GM12878 (cell line): ENCODE data around the gene CDH9. TPM values are rescaled to one million over a fixed set of nuclear protein-coding genes. Genes with fewer than 3 reads are reported as not detected.

Source experiments
- ATAC-seq: fragments of 200-7000 bp; cut with Tn5 transposase; 3 replicates; pipeline ENCODE4 v1.9.1; 2020; ENCODE audit warnings: mild to moderate bottlenecking, moderate library complexity
- BruUV-seq: library from RNA; stranded (reverse); fragments of 400-500 nt; replicated peaks from 2 replicates; lab custom pipeline; 2021; lab: Mats Ljungman, UMichigan
- CTCF ChIA-PET: fragments of 300-600 bp; sonication (Branson Sonifier 250); formaldehyde crosslinking; extraction: SDS; loops from one replicate; lab custom pipeline; 2021; ENCODE audit warnings: inconsistent platforms; lab: Yijun Ruan, JAX
- POLR2A ChIA-PET: fragments of 350-600 bp; formaldehyde crosslinking; extraction: SDS; loops from one replicate; lab custom pipeline; 2021; ENCODE audit warnings: inconsistent platforms; lab: Charles Lee
- RAD21 ChIA-PET: fragments of 300-600 bp; sonication (Branson Sonifier 250); formaldehyde crosslinking; loops from one replicate; lab custom pipeline; 2023; ENCODE audit warnings: antibody characterized with exemption; ENCODE audit not compliant: unreplicated experiment; lab: Charles Lee
- SMC1A ChIA-PET: fragments of 300-600 bp; sonication (Branson Sonifier 250); formaldehyde crosslinking; loops from one replicate; lab custom pipeline; 2023; ENCODE audit not compliant: unreplicated experiment, uncharacterized antibody; lab: Charles Lee
- DNase-seq: peaks from one replicate; pipeline ENCODE4 v3.0.0-alpha.2; 2011; ENCODE audit warnings: low read depth, low spot score
- FAIRE-seq: peaks from 3 replicates; lab custom pipeline; 2011; peaks lifted over from hg19 to GRCh38; lab: Jason Lieb, UNC
- H2AFZ ChIP-seq: 2 replicates; pipeline ENCODE4 v1.6.0; 2011; ENCODE audit warnings: low read depth, low read length, control low read depth; ENCODE audit not compliant: control insufficient read depth
- H3K27ac ChIP-seq: 2 replicates; pipeline ENCODE4 v1.5.1; 2011; ENCODE audit warnings: control low read depth; ENCODE audit not compliant: control insufficient read depth, insufficient read depth
- H3K27me3 ChIP-seq, 2 experiments: replicated peaks in 1 of 2; 2 replicates each; pipeline versions ENCODE4 v1.6.0 to v1.6.1; 2011; ENCODE audit warnings: low read length in 1 of 2; ENCODE audit not compliant: control insufficient read depth in 2 of 2, insufficient read depth in 2 of 2
- H3K36me3 ChIP-seq, 2 experiments: 2 replicates each; pipeline ENCODE4 v1.5.1; 2011; ENCODE audit warnings: low read length in 1 of 2; ENCODE audit not compliant: control insufficient read depth in 2 of 2, insufficient read depth in 2 of 2
- H3K4me1 ChIP-seq: 2 replicates; pipeline ENCODE4 v1.6.1; 2011; ENCODE audit warnings: mild to moderate bottlenecking, low read length, moderate library complexity, mixed read lengths; ENCODE audit not compliant: control insufficient read depth, insufficient read depth
- H3K4me2 ChIP-seq: 2 replicates; pipeline ENCODE4 v1.6.0; 2011; ENCODE audit warnings: control low read depth; ENCODE audit not compliant: control insufficient read depth, insufficient read depth
- H3K4me3 ChIP-seq: fragments of 200-600 bp; sonication (generic); 2 replicates; pipeline ENCODE4 v1.5.1; 2016
- H3K79me2 ChIP-seq: 2 replicates; pipeline ENCODE4 v1.6.0; 2011; ENCODE audit warnings: low read length; ENCODE audit not compliant: control insufficient read depth, insufficient read depth
- H3K9ac ChIP-seq: 2 replicates; pipeline ENCODE4 v1.8.0; 2011; ENCODE audit warnings: low read length, control low read depth, mixed read lengths; ENCODE audit not compliant: control insufficient read depth, insufficient read depth
- H3K9me3 ChIP-seq: replicated peaks from 3 replicates; pipeline ENCODE4 v1.5.1; 2011; ENCODE audit warnings: mild to moderate bottlenecking, low read length; ENCODE audit not compliant: control insufficient read depth, insufficient read depth
- H4K20me1 ChIP-seq: 2 replicates; pipeline ENCODE4 v1.6.0; 2011; ENCODE audit not compliant: control insufficient read depth, insufficient read depth
- ATF7 ChIP-seq: fragments of 450-650 bp; IDR thresholded peaks from 2 replicates; pipeline ENCODE4 v1.6.1; 2016; ENCODE audit warnings: low read depth, mild to moderate bottlenecking
- CHD2 ChIP-seq: IDR thresholded peaks from 2 replicates; pipeline ENCODE4 v1.6.1; 2011; ENCODE audit warnings: low read depth, low read length, improper control_type of control experiment, borderline replicate concordance
- EZH2 ChIP-seq: IDR thresholded peaks from 2 replicates; pipeline ENCODE4 v1.6.1; 2012; ENCODE audit warnings: low read depth, mild to moderate bottlenecking, control low read depth, inconsistent platforms, low read length, borderline replicate concordance; ENCODE audit not compliant: control insufficient read depth
- HCFC1 ChIP-seq: fragments of 150-350 bp; IDR thresholded peaks from 2 replicates; pipeline ENCODE4 v1.6.1; 2014; ENCODE audit warnings: low read length
- HDGF ChIP-seq: fragments of 450-650 bp; IDR thresholded peaks from 2 replicates; pipeline ENCODE4 v1.6.1; 2016; ENCODE audit warnings: antibody characterized with exemption
- IRF3 ChIP-seq: fragments of 450-650 bp; IDR thresholded peaks from 2 replicates; pipeline ENCODE4 v1.6.1; 2014; ENCODE audit warnings: mild to moderate bottlenecking
- MTA2 ChIP-seq: fragments of 450-650 bp; IDR thresholded peaks from 2 replicates; pipeline ENCODE4 v1.6.1; 2016; ENCODE audit warnings: low read depth, mild to moderate bottlenecking, moderate library complexity
- NRF1 ChIP-seq: conservative IDR thresholded peaks from 2 replicates; pipeline ENCODE4 v1.6.1; 2011; ENCODE audit warnings: mild to moderate bottlenecking, low read depth, low read length, improper control_type of control experiment
- PAX8 ChIP-seq: fragments of 450-650 bp; IDR thresholded peaks from 2 replicates; pipeline ENCODE4 v1.6.1; 2017; ENCODE audit warnings: mild to moderate bottlenecking, moderate library complexity
- REST ChIP-seq: IDR thresholded peaks from 2 replicates; pipeline ENCODE4 v1.6.1; 2012; ENCODE audit warnings: mild to moderate bottlenecking, low read depth, low read length
- SREBF1 ChIP-seq: IDR thresholded peaks from 2 replicates; pipeline ENCODE4 v1.6.1; 2012; ENCODE audit warnings: mild to moderate bottlenecking, low read length
- YY1 ChIP-seq: IDR thresholded peaks from 2 replicates; pipeline ENCODE4 v1.6.1; 2011; ENCODE audit warnings: low read depth, mild to moderate bottlenecking, low read length
- WGBS: methylation state at CpG from one replicate; pipeline ENCODE4 v1.1.6; 2016; ENCODE audit warnings: low lambda C conversion rate; ENCODE audit not compliant: insufficient replicate concordance, insufficient coverage; ENCODE audit errors: missing lambda C conversion rate; 5-methylcytosine and 5-hydroxymethylcytosine counted together
- in situ Hi-C: fragments of 300-500 bp; cut with MboI; formaldehyde crosslinking; loops from 9 replicates; pipeline ENCODE4 v1.14.3; 2018; ENCODE audit warnings: mixed read lengths
- intact Hi-C: fragments of 100-400 bp; cut with micrococcal nuclease; formaldehyde crosslinking; loops from one replicate; pipeline ENCODE4 v1.14.2; 2022; ENCODE audit not compliant: unreplicated experiment
- polyA plus RNA-seq, 11 experiments: library from polyadenylated mRNA; depleted of rRNA in 4 of 11; unstranded in 6 of 11; stranded (reverse) in 5 of 11; fragments of >200 nt; fragmentation: Nextera tagmentation in 4 of 11; fragmentation: Illumina TruSeq in 1 of 11; extraction: Ambion mirVana in 4 of 11; extraction: Trizol in 1 of 11; gene quantifications; 1 replicate in 1 of 11; 2 replicates in 10 of 11; pipeline versions ENCODE4 v1.2.1 to v1.2.3, GENCODE V29; 2011 to 2016; ENCODE audit warnings: inconsistent platforms in 2 of 11, missing spikeins in 2 of 11, low read depth in 1 of 11
- total RNA-seq, 4 experiments: library from RNA; depleted of rRNA in 3 of 4; stranded (reverse); fragments of >200 nt in 3 of 4; fragmentation: Illumina TruSeq in 1 of 4; extraction: Trizol in 1 of 4; gene quantifications; 2 replicates each; pipeline versions ENCODE4 v1.2.1 to v1.2.3, GENCODE V29; 2013 to 2021
- TF ChIP-seq, protein P1 (sequence below): fragments of 450-650 bp; formaldehyde crosslinking; IDR thresholded peaks from 2 replicates; pipeline ENCODE4 v1.4.0; 2022; ENCODE audit warnings: mild to moderate bottlenecking, moderate library complexity

CDH9 gene
- total and polyA plus RNA-seq, 10 of the 15 experiments (the other 5 are each of a cell fraction or from before 2014, with no cell fraction given): not detected

- no peak for TF ChIP-seq REST
- TF ChIP-seq NRF1: no peak
- TF ChIP-seq, all 136 proteins: peak for 0
Observed at GRCh38 chr5:26955161-26955560, 83.2 kb downstream of the CDH9 start (continued).

DNA sequence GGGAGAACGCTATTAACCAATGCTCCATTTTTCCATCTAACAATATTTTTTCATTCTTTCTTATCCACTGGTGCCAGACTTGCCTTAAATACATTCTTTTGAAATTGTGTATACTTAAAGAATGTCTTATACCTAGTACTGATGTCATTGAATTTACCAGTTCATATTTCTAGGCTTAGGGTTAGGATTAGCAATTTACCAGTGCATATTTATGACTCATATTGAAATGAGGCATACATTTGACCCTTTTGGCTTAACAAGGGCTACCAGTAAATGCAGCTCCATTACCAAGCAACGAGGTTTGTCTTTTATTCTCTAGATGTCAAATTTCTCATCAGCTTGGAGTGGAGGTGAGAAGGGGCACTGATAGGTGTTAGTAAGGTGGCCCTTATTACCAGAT is 89.5 kb downstream of the CDH9 start:
- ATAC-seq (no peak), DNase-seq (no peak), FAIRE-seq (no peak)
- no peaks in the 10 kb centered on the region for H3K27me3 ChIP-seq
- H4K20me1 ChIP-seq: no peaks in the 10 kb centered on the region
- H3K4me1 ChIP-seq: no peaks in the 10 kb centered on the region
- POLR2A ChIA-PET: no interaction called here
- H3K9ac ChIP-seq: no peak overlapping the region
- in situ Hi-C loops: no loop called here
- H3K36me3 ChIP-seq: no peaks in the 10 kb centered on the region
- RAD21 ChIA-PET: no interaction called here
- intact Hi-C loops: no loop called here
- H3K27ac ChIP-seq: no peak overlapping the region
- 16% methylated on average over 2 of the region's 2 CpGs for WGBS
- no TSS peak for BruUV-seq
- H3K9me3 ChIP-seq: no peaks in the 10 kb centered on the region
- no peak overlapping the region for H3K4me2 ChIP-seq
- H3K79me2 ChIP-seq: no peaks in the 10 kb centered on the region
- H3K4me3 ChIP-seq: no peak overlapping the region
- SMC1A ChIA-PET: no interaction called here
- CTCF ChIA-PET: no interaction called here
- H2AFZ ChIP-seq: no peak overlapping the region
- TF ChIP-seq SREBF1 (no peak), IRF3 (no peak), CHD2 (no peak), MTA2 (no peak), HDGF (no peak), ATF7 (no peak), EZH2 (no peak), HCFC1 (no peak), YY1 (no peak), PAX8 (no peak)
- TF ChIP-seq, protein P1, sequence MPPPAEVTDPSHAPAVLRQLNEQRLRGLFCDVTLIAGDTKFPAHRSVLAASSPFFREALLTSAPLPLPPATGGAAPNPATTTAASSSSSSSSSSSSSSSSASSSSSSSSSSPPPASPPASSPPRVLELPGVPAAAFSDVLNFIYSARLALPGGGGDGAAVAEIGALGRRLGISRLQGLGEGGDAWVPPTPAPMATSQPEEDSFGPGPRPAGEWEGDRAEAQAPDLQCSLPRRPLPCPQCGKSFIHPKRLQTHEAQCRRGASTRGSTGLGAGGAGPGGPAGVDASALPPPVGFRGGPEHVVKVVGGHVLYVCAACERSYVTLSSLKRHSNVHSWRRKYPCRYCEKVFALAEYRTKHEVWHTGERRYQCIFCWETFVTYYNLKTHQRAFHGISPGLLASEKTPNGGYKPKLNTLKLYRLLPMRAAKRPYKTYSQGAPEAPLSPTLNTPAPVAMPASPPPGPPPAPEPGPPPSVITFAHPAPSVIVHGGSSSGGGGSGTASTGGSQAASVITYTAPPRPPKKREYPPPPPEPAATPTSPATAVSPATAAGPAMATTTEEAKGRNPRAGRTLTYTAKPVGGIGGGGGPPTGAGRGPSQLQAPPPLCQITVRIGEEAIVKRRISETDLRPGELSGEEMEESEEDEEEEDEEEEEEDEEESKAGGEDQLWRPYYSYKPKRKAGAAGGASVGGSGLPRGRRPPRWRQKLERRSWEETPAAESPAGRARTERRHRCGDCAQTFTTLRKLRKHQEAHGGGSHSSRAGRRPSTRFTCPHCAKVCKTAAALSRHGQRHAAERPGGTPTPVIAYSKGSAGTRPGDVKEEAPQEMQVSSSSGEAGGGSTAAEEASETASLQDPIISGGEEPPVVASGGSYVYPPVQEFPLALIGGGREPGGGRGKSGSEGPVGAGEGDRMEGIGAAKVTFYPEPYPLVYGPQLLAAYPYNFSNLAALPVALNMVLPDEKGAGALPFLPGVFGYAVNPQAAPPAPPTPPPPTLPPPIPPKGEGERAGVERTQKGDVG (CRISPR knock-in tag): no peak
